GM04504 (cell line): ENCODE measurements around the gene GLRA2.
A peak's percentile ranks its signal among the peaks of the same experiment; 100 is the strongest.
"Not testable (repeated sequence)": the region's sequence is repeated elsewhere in the genome, so short reads cannot be mapped to it uniquely, and the experiment has no call there.

Experiments used
- DNase-seq: peaks from one replicate; pipeline ENCODE4 v3.0.0-alpha.2; 2012; ENCODE audit warnings: low read depth

GLRA2 gene

GRCh38 chrX:14591976-14592375 lies 62.6 kb downstream of the GLRA2 start:
- DNase-seq = peak; percentile 18

DNA sequence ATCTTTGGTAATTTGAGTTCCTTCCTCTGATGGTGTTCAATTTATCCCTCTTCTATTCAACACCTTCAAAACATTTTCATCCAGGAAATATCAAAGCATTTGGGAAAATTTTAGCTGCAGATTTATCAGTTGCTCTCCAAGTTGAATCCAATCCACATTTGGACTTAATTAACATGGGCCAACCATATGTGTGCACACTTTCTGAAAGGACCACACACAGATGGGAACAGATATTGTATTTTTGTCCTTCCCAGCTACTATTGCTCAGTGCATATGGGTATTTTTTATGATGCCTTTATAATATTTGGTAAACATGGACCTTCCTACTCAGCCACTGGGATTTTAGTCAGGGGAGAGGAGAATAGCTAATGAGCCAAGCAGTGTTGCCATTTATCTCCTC lies 65.2 kb downstream of the GLRA2 start:
- no peak for DNase-seq

- DNase-seq = peak; percentile 53
Observed at GRCh38 chrX:14598330-14598729, 69.0 kb downstream of the GLRA2 start.

DNA sequence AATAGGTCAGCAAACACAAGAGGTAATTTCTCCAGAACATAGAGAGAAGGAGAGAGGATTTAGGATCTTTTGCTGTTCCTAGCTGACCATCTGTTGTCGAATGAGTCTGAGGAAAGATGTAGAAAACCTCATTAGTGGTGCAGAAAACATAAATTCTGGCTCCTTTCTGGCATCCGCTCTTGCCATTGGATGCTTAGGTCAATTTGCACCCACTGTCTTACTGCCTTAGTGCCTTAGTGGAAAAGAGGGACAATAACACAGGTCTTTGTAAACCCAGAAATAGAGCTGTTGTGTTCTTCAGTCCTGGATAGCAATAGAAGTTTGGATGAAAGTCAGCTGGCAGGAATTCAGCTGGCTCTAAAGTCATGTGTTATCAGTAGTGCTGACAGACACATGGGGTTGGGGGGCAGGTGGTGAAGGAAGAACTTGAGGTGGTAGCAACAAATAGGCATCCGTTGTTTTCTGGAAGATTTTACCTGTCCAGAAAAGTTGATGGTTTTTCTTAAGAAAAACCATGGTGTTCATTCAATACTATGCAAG lies 78.2 kb downstream of the GLRA2 start:
- DNase-seq = no peak

DNA sequence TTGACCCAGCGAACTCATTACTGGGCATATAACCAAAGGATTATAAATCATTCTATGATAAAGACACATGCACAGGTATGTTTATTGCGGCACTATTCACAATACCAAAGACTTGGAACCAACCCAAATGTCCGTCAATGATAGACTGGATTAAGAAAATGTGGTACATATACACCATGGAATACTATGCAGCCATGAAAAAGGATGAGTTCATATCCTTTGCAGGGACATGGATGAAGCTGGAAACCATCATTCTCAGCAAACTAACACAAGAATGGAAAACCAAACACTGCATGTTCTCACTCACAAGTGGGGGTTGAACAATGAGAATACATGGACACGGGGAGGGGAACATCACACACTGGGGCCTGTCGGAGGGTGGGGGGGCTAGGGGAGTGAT lies 83.1 kb downstream of the GLRA2 start:
- not testable (repeated sequence) for DNase-seq

DNA sequence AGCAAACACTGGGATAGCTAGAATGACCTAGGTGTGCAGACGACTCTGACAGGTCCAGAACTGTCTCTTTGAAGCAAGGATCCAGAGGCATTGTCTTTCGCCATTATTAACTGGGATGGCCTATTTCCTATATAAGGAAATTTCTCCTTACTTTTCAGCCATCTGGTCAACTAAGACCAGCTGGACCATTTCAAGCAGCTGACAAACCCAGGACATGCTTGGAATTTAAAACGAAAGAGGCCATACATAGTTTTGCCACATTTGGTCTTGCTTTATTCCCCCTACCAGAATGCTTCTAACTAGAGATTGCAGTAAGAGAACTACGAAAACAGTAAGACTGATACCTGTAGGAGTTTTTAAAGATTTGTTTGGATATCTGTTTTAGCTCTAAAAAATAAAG lies 87.0 kb downstream of the GLRA2 start:
- no peak for DNase-seq

- DNase-seq = peak; percentile 65
Observed at GRCh38 chrX:14616836-14617235, 87.5 kb downstream of the GLRA2 start.

- no peak for DNase-seq
Observed at GRCh38 chrX:14618177-14618965, 89.0 kb downstream of the GLRA2 start.

GRCh38 chrX:14630733-14631132 lies 101.4 kb downstream of the GLRA2 start:
- DNase-seq = no peak

GRCh38 chrX:14641681-14642655 lies 112.6 kb downstream of the GLRA2 start:
- no peak for DNase-seq

- no peak for DNase-seq
Observed at GRCh38 chrX:14660970-14661369, 131.6 kb downstream of the GLRA2 start.

DNA sequence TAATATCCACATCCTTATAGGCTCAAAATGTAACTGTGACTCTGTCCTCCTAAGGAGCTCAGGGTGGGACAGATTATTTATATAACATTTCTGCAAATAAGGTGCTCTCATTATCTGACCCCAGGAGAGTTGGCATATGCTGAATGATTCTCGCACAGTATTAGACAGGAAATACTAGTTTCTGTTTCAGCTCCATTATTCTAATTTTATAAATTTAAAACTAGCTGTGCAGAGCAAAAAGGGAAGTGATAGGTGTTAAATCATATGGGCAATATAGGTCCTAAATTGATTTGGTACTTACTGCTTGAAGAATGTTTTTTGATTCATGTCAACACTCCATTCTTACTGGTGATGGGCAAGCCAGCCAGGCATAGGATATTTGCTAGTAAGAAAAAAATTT lies 141.5 kb downstream of the GLRA2 start:
- DNase-seq = no peak

- DNase-seq = no peak
Observed at GRCh38 chrX:14672611-14673172, 143.4 kb downstream of the GLRA2 start.

DNA sequence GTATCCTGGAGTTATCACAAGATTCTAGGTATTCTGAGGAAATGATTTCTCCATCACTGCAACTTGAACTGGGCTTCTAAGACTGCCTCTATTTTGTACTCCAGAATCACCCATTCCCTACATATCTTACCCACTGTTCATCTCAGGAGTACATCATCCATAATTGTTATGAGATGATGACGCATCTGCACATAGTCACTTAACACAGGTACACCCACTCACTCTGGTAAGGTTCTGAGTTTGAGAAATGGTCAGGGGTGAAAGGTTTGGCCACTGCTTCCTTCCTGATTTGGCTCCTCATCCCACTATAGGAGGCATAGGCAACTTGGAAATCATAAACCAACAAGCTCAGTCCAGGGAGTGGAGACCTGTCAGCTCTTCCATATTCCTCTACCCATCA lies 143.9 kb downstream of the GLRA2 start:
- DNase-seq = no peak

- DNase-seq = peak; percentile 56
Observed at GRCh38 chrX:14673764-14674163, 144.4 kb downstream of the GLRA2 start.

DNA sequence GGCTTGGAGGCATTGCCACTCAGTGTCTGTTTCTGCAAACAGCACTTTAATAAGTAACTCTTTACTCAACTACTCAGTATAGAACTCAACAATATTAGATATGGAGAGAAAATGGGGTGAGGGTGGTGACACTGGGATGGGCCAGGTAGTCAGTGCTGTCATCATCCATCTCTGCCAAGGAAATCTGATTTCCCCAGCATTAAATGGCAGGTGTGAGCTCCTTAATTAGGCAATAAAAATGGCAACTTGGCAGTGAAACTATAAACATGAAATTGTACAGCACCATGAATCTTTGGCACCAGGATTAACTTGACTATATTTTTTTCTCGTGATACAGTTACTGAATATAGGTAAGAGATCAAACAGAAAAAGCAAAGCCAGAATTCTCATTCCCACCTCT lies 146.2 kb downstream of the GLRA2 start:
- DNase-seq = no peak

- no peak for DNase-seq
Observed at GRCh38 chrX:14676431-14676830, 147.1 kb downstream of the GLRA2 start.

DNA sequence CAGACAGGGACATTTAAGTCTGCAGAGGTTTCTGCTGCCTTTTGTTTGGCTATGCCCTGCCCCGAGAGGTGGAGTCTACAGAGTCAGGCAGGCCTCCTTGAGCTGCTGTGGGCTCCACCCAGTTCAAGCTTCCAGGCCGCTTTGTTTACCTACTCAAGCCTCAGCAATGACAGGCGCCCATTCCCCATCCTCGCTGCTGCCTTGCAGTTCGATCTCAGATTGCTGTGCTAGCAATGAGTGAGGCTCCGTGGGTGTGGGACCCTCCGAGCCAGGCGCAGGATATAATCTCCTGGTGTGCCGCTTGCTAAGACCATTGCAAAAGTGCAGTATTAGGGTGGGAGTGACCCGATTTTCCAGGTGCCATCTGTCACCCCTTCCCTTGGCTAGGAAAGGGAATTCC lies 159.0 kb downstream of the GLRA2 start:
- not testable (repeated sequence) for DNase-seq

GRCh38 chrX:14690553-14690952 lies 161.2 kb downstream of the GLRA2 start:
- DNase-seq = no peak

GRCh38 chrX:14694611-14695010 lies 165.3 kb downstream of the GLRA2 start:
- DNase-seq = peak; percentile 44

GRCh38 chrX:14697451-14697850 lies 168.1 kb downstream of the GLRA2 start:
- DNase-seq = no peak

GRCh38 chrX:14698790-14699189 lies 169.5 kb downstream of the GLRA2 start:
- DNase-seq = no peak
